ENCODE measurements around the gene MBNL1. TPM values are rescaled to one million over a fixed set of nuclear protein-coding genes. Genes with fewer than 3 reads are reported as not detected.

Gene MBNL1
- total RNA-seq, 6 experiments from 2014 or later: 200 to 291 (median 244) TPM

DNA sequence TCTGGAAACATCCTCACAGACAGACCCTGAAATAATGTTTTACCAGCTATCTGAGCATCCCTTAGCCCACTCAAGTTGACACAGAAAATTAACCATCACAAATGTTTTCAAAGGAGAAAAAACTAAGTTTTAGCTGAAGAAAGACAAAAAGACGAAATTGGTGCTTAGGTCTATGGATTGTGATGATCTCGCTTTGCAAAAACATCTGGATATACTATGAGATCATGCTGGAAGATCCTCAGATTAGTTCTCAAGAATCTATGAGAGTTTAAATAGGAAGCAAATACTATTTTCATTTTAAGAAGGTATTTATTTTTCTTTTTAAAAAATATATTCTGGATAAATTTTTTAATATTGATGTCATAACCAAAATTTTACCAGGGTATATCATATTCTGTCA is 42.6 kb upstream of the MBNL1 start:
- no peaks in the 10 kb centered on the region for H3K36me3 Mint-ChIP-seq (ENCODE audit: low read depth)
- H3K4me3 Mint-ChIP-seq: no peak overlapping the region
- no peak for DNase-seq
- no peak overlapping the region for H3K27ac Mint-ChIP-seq
- no peaks in the 10 kb centered on the region for H3K27me3 Mint-ChIP-seq (ENCODE audit: insufficient read depth)
- no peaks in the 10 kb centered on the region for H3K9me3 Mint-ChIP-seq
- peaks cover 35% of the 10 kb centered on the region for H3K4me1 Mint-ChIP-seq (ENCODE audit: low read depth)
- TF ChIP-seq, protein P1, sequence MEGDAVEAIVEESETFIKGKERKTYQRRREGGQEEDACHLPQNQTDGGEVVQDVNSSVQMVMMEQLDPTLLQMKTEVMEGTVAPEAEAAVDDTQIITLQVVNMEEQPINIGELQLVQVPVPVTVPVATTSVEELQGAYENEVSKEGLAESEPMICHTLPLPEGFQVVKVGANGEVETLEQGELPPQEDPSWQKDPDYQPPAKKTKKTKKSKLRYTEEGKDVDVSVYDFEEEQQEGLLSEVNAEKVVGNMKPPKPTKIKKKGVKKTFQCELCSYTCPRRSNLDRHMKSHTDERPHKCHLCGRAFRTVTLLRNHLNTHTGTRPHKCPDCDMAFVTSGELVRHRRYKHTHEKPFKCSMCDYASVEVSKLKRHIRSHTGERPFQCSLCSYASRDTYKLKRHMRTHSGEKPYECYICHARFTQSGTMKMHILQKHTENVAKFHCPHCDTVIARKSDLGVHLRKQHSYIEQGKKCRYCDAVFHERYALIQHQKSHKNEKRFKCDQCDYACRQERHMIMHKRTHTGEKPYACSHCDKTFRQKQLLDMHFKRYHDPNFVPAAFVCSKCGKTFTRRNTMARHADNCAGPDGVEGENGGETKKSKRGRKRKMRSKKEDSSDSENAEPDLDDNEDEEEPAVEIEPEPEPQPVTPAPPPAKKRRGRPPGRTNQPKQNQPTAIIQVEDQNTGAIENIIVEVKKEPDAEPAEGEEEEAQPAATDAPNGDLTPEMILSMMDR (IDR thresholded peaks at IDR 0.05): no peak

DNA sequence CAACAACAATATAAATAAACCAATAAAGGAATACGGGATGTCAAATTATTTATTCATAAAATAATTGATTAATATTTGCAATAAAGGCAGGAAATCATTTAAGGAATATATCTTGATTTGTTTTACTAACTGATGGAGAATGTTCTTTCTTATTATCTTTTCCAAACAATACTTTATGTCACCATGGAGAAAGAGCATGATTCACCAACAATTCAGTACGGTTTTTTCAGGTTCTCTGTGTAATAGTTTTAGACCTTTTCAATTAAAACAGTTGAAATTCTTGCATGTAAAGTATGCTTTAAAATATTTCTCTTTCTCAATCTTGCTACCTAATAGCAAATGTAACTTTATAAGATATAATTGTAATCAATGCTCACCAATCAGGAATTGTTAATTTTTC is 41.7 kb upstream of the MBNL1 start:
- DNase-seq: no peak
- no peaks in the 10 kb centered on the region for H3K9me3 Mint-ChIP-seq
- TF ChIP-seq, protein P1 (IDR thresholded peaks at IDR 0.05): no peak
- no peaks in the 10 kb centered on the region for H3K36me3 Mint-ChIP-seq (ENCODE audit: low read depth)
- H3K4me3 Mint-ChIP-seq: no peak overlapping the region
- peaks cover 27% of the 10 kb centered on the region for H3K4me1 Mint-ChIP-seq (ENCODE audit: low read depth)
- no peak overlapping the region for H3K27ac Mint-ChIP-seq
- no peaks in the 10 kb centered on the region for H3K27me3 Mint-ChIP-seq (ENCODE audit: insufficient read depth)

DNA sequence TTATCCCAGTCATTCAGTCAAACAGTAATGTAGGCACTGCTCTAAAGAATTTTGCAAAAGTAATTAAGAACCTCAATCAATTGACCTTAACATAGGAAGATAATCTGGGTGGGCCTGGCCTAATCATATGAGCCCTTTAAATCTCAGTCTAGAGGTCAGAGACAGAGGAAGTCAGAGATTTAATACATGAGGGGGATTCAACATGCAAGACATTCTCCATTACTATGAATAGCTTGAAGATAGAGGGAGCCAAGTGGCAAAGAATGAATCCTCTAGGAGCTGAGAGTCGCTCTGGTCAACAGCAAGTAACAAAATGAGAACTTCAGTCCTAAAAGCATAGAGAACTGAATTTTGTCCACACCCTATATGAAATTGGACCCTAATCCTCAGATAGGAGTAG is 39.0 kb upstream of the MBNL1 start:
- no peak overlapping the region for H3K4me3 Mint-ChIP-seq
- H3K36me3 Mint-ChIP-seq (ENCODE audit: low read depth): no peaks in the 10 kb centered on the region
- H3K27me3 Mint-ChIP-seq (ENCODE audit: insufficient read depth): no peaks in the 10 kb centered on the region
- no peak for DNase-seq
- peaks cover 18% of the 10 kb centered on the region for H3K4me1 Mint-ChIP-seq (ENCODE audit: low read depth)
- H3K27ac Mint-ChIP-seq: no peak overlapping the region
- no peaks in the 10 kb centered on the region for H3K9me3 Mint-ChIP-seq
- TF ChIP-seq, protein P1 (IDR thresholded peaks at IDR 0.05): no peak

DNA sequence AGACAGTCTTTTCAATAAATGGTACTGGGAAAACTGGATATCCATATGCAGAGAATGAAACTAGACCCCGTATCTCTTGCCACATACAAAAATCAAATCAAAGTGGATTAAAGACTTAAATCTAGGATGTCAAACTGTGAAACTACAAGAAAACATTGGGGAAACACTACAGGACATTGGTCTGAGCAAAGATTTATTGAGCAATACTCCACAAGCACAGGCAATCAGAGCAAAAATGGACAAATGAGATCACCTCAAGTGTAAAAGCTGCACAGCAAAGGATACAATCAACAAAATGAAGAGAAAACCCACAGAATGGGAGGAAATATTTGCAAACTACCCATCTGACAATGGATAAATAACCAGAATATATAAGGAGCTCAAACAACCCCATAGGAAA is 38.4 kb upstream of the MBNL1 start:
- TF ChIP-seq, protein P1 (IDR thresholded peaks at IDR 0.05): no peak
- Mint-ChIP-seq H3K4me3 (no peak overlapping the region), H3K27ac (no peak overlapping the region), H3K36me3 (ENCODE audit: low read depth) (no peaks in the 10 kb centered on the region), H3K27me3 (ENCODE audit: insufficient read depth) (no peaks in the 10 kb centered on the region), H3K9me3 (no peaks in the 10 kb centered on the region), H3K4me1 (ENCODE audit: low read depth) (peaks cover 19% of the 10 kb centered on the region)
- no peak for DNase-seq

DNA sequence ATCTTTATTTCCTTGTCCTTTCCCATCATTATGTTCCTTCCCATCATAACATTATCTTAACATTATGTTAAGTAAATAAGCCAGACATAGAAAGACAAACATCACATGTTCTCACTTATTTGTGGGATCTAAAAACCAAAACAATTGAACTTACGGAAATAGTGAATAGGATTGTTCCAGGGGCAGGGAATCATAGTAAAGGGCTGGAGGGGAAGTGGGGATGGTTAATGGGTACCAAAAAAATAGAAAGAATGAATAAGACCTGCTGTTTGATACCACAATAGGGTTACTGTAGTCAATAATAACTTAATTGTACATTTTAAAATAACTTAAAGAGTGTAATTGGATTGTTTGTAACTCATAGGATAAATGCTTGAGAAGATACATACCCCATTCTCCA is 36.7 kb upstream of the MBNL1 start:
- Mint-ChIP-seq H3K9me3 (no peaks in the 10 kb centered on the region), H3K4me1 (ENCODE audit: low read depth) (peaks cover 30% of the 10 kb centered on the region), H3K27me3 (ENCODE audit: insufficient read depth) (no peaks in the 10 kb centered on the region), H3K27ac (no peak overlapping the region), H3K36me3 (ENCODE audit: low read depth) (no peaks in the 10 kb centered on the region), H3K4me3 (no peak overlapping the region)
- no peak for DNase-seq
- TF ChIP-seq, protein P1 (IDR thresholded peaks at IDR 0.05): no peak

DNA sequence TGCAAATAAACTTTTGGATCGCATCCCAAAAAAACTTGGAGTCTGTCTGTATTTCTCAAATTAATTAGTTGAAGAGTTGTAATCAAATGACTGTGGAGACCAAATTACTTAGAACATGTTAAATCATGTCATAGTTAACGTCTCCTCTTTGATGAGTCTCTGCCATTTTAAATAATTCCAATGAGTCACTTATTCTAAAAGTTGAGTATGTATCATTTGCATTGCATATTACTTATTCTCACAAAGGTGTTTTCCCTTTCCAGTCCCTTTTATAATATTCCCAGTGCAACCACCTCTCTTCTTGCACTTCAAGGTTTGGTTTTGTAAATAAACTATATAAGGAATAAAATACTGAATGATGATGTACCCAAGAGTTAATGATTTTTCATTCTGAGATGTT is 36.0 kb upstream of the MBNL1 start:
- no peaks in the 10 kb centered on the region for H3K36me3 Mint-ChIP-seq (ENCODE audit: low read depth)
- no peak overlapping the region for H3K27ac Mint-ChIP-seq
- H3K27me3 Mint-ChIP-seq (ENCODE audit: insufficient read depth): no peaks in the 10 kb centered on the region; the same call in 1 of the 2 replicates
- H3K4me1 Mint-ChIP-seq (ENCODE audit: low read depth): peaks cover 31% of the 10 kb centered on the region
- TF ChIP-seq, protein P1 (IDR thresholded peaks at IDR 0.05): no peak
- H3K4me3 Mint-ChIP-seq: no peak overlapping the region
- H3K9me3 Mint-ChIP-seq: peaks cover 3% of the 10 kb centered on the region
- no peak for DNase-seq
